ENCODE data around the gene NRG2. TPM values are rescaled to one million over a fixed set of nuclear protein-coding genes. Genes with fewer than 3 reads are reported as not detected.

The NRG2 gene
- total RNA-seq, 4 donors from 2014 or later, result 5.3 to 8.8 (median 7.5) TPM

DNA sequence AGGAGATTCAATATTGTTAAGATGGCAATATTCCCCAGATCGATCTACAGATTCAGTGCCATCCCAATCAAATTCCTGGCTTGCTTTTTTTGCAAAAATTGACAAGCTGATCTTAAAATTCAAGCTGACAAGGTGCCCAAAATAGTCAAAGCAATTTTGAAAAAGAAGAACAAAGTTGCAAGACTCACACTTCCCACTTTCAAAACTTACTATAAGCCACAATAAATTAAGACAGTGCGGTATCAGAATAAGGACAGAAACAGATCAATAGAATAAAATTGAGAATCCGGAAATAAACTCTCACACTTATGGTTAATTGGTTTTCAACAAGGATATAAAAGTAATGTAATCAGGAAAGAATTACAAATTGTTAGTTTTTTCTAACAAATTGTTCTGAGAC is 97.1 kb downstream of the NRG2 start:
- intact Hi-C loops (cut with DNase I; ENCODE audit: low total_unique reads), result no loop called here
- no peak overlapping the region for H3K4me3 ChIP-seq (ENCODE audit: low read depth, poor library complexity, severe bottlenecking)
- 89 to 91% methylated on average over 3 of the region's 3 CpGs for WGBS, 2 donors
- TF ChIP-seq, protein P1, sequence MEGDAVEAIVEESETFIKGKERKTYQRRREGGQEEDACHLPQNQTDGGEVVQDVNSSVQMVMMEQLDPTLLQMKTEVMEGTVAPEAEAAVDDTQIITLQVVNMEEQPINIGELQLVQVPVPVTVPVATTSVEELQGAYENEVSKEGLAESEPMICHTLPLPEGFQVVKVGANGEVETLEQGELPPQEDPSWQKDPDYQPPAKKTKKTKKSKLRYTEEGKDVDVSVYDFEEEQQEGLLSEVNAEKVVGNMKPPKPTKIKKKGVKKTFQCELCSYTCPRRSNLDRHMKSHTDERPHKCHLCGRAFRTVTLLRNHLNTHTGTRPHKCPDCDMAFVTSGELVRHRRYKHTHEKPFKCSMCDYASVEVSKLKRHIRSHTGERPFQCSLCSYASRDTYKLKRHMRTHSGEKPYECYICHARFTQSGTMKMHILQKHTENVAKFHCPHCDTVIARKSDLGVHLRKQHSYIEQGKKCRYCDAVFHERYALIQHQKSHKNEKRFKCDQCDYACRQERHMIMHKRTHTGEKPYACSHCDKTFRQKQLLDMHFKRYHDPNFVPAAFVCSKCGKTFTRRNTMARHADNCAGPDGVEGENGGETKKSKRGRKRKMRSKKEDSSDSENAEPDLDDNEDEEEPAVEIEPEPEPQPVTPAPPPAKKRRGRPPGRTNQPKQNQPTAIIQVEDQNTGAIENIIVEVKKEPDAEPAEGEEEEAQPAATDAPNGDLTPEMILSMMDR (IDR thresholded peaks at IDR 0.05), result no peak
- no peak for TF ChIP-seq POLR2A (IDR thresholded peaks at IDR 0.05)
- DNase-seq (ENCODE audit: low spot score in 2 of 2), result no peak

DNA sequence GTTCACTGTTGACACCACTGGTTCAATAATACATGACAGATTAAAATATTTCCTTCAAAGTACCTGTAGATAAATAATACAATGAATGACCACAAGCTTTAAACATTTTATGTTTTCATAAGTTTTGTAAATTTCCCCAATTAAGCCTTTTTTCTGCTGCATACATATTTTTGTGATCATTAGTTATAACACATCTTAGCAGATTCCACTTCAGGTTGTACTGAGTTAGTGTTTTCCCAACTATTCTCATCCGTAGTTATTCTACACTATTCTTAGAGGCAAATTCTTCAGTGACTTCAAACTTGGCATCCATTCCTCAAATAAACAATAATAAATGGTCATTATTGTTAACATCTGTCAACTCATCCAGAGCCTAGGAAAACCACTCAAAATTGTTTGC is 100.9 kb downstream of the NRG2 start:
- WGBS, 2 donors, result 0 to 51% methylated on average over 1 of the region's 1 CpG
- TF ChIP-seq, protein P1 (IDR thresholded peaks at IDR 0.05), result no peak
- TF ChIP-seq POLR2A (IDR thresholded peaks at IDR 0.05), result no peak
- no peak for DNase-seq (ENCODE audit: low spot score in 2 of 2)
- intact Hi-C loops (cut with DNase I; ENCODE audit: low total_unique reads), result no loop called here
- no peak overlapping the region for H3K4me3 ChIP-seq (ENCODE audit: low read depth, poor library complexity, severe bottlenecking)

DNA sequence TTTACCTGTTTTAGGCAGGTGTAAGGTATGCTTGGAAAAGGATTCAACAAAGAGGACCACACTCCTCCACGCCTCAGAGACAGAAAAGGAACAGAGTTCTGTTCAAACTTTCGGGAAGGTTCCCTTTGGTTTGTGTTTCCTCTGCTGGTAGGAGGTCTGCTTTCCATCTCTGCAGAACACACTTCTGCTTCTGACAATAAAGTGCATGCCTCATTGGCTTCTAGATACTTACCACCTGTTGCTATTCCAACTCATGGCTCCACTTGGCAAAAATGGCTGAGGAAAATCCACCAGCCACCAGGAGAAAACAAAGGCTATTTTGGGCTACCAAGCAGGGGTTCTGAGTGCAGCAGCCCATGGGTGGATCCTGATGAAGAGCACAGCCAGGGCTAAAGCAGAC is 112.7 kb downstream of the NRG2 start:
- no peak for DNase-seq (ENCODE audit: low spot score in 2 of 2)
- TF ChIP-seq, protein P1 (IDR thresholded peaks at IDR 0.05), result no peak
- TF ChIP-seq POLR2A (IDR thresholded peaks at IDR 0.05), result no peak
- WGBS, 2 donors, result 68 to 86% methylated on average over 2 of the region's 2 CpGs
- no peak overlapping the region for H3K4me3 ChIP-seq (ENCODE audit: low read depth, poor library complexity, severe bottlenecking)
- intact Hi-C loops (cut with DNase I; ENCODE audit: low total_unique reads), result no loop called here

DNA sequence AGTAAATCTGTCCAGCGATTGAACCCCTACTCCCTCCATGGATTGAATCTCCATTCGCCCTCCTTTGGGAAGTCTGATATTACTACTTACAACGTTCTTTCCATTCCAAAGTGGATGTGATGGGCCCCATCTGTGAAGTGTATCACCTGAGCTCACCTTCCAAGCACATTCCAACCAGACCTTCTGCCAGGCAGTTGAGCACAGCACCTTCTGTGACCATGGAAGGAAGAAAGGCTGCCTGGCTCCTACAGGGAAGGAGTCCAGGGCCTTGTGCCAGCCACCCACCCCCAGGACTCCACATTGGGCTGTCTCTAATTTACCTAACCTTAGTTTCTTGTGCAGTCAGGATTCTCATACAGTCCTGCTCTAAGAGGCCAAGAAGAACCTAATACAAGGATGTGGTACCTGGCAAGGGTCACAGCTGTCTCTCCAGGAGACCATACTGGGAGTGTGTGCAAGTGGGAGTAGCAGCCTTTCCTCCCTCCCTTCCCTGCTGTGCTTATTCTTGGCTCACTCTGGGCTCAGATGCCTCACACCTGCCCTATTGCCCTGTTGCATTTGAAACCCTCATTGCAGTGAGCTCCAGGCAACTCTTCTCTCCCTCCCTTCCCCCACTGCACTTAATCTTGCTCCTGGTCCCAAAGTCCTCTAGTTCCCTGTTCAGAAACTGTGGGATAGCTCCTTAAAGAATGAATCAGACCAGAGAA is 116.1 kb downstream of the NRG2 start:
- 83 to 96% methylated on average over 3 of the region's 3 CpGs for WGBS, 2 donors
- no peak overlapping the region for H3K4me3 ChIP-seq (ENCODE audit: low read depth, poor library complexity, severe bottlenecking)
- no peak for TF ChIP-seq POLR2A (IDR thresholded peaks at IDR 0.05)
- TF ChIP-seq, protein P1 (IDR thresholded peaks at IDR 0.05), result no peak
- DNase-seq (ENCODE audit: low spot score in 2 of 2), result peak in 1 of 2 donors; percentile 62
- intact Hi-C loops (cut with DNase I; ENCODE audit: low total_unique reads), result no loop called here

DNA sequence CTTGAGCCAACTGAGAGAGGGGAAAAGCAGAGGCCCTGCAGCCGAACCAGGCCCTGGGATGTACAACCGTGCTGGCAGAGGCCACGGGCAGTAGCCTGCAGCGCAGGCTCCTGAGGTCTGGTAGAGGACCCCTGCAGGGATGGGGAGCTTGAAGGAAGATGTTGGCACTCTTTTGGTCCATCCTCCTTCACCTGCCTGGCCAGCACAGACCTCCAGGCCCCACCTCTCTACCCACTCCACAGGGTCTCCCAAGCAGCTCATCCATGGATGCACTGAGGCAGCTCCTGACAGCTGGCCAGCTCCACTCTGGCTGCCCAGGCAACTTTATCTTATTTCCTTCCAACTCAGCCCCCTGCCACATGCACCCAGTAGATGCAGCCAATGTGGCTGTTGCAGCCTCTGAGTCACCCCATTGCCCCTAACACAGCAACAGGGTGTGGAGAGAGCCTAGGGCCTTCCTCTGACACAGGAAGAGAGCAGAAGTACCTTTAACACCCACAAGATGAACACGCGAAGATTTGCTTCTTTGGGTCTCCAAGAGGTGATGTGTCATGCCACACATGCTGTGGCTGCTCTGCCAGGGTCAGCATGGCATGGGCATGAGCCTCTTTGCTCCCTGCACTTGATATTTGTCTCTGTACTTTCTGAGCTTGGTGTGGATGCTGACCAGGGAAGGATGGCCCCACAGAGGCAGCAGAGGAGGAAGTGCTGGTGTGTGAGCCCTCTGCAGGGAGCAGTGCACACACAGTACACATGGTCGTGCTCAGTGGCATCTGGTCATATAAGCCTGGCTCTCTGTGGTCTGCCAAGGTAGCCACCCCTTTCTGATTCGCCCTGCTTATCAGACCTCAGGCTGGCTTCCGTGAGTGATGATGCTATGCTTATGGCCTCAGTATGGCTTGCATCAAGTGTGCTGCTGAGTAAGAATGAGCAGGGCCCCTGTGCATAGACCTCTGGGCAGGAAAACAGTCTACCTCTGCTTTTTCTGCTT is 117.2 kb downstream of the NRG2 start:
- DNase-seq (ENCODE audit: low spot score in 2 of 2), result peak in 1 of 2 donors; percentile 53
- no peak overlapping the region for H3K4me3 ChIP-seq (ENCODE audit: low read depth, poor library complexity, severe bottlenecking)
- 72 to 81% methylated on average over 9 of the region's 9 CpGs for WGBS, 2 donors
- TF ChIP-seq, protein P1 (IDR thresholded peaks at IDR 0.05), result no peak
- TF ChIP-seq POLR2A (IDR thresholded peaks at IDR 0.05), result no peak
- intact Hi-C loops (cut with DNase I; ENCODE audit: low total_unique reads), result no loop called here
